ENCODE data around the gene RSPO4. TPM values are rescaled to one million over a fixed set of nuclear protein-coding genes. Genes with fewer than 3 reads are reported as not detected.

RSPO4 gene
- total and polyA plus RNA-seq, 2 experiments from 2014 or later, result 2.8 to 4.5 TPM

GRCh38 chr20:1012359-1013168 is 10.5 kb upstream of the RSPO4 start (continued):
- no peak for TF ChIP-seq ZNF462 (CRISPR knock-in tag; IDR thresholded peaks at IDR 0.05)
- no peak for TF ChIP-seq EZH2 (IDR thresholded peaks at IDR 0.05; ENCODE audit: low read depth, unreplicated experiment)
- TF ChIP-seq STAT1 (IDR thresholded peaks at IDR 0.05; ENCODE audit: unreplicated experiment), result no peak
- no peak for TF ChIP-seq EZH2phosphoT487 (IDR thresholded peaks at IDR 0.05; ENCODE audit: unreplicated experiment)
- TF ChIP-seq POLR2AphosphoS5 (IDR thresholded peaks at IDR 0.05; ENCODE audit: low read depth), result no peak
- no peak for TF ChIP-seq ZNF331 (CRISPR knock-in tag; IDR thresholded peaks at IDR 0.05; ENCODE audit: low read depth)

DNA sequence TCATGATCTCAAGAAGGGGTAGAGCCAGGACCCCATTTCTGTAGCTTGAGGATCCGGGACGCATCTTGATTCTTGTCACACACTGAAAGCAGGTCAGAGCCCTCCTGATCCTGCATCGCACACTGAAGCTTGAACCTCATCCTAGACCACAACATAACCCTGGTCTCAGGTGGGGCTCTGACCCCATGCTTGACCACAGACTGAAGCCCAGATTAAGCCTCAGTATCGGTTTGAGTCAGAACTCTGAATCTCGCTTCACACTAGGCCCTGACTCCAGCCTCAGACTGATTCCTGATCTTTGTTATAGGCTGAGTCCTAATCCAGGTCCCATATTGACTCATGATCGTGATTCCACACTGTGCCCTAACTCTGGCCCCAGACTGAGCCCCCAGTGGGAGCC is 8.5 kb upstream of the RSPO4 start:
- no peak overlapping the region for H3K4me2 ChIP-seq
- H3K9me2 ChIP-seq (ENCODE audit: insufficient read depth), result 0 out of 2 replicates have a peak, but pooled peaks cover 6% of the 10 kb centered on the region
- DNase-seq (ENCODE audit: low spot score), result no peak
- no peaks in the 10 kb centered on the region for H4K20me1 ChIP-seq (replicated peaks; ENCODE audit: insufficient read depth)
- H2AFZ ChIP-seq, result no peak overlapping the region
- no peaks in the 10 kb centered on the region for H3K27me3 ChIP-seq (ENCODE audit: insufficient read depth)
- Mint-ChIP-seq H3K27ac (no peak overlapping the region; the same call in 1 of the 2 replicates), H3K4me3 (no peak overlapping the region), H3K27me3 (ENCODE audit: insufficient read depth, low read depth, poor library complexity) (peaks cover 4% of the 10 kb centered on the region), H3K9me3 (no peaks in the 10 kb centered on the region; the same call in 2 of the 3 replicates), H3K36me3 (ENCODE audit: low read depth) (no peaks in the 10 kb centered on the region; the same call in 2 of the 3 replicates), H3K4me1 (peaks cover 4% of the 10 kb centered on the region)
- H3F3A ChIP-seq (replicated peaks; ENCODE audit: low read depth), result no peaks in the 10 kb centered on the region
- H3K27ac ChIP-seq (ENCODE audit: low read depth), result no peak overlapping the region
- H3K4me3 ChIP-seq, result no peak overlapping the region
- H3K79me2 ChIP-seq (replicated peaks; ENCODE audit: insufficient read depth), result no peaks in the 10 kb centered on the region
- ATAC-seq, result no peak
- no peaks in the 10 kb centered on the region for H3K4me1 ChIP-seq (ENCODE audit: insufficient read depth)
- H3K36me3 ChIP-seq (ENCODE audit: insufficient read depth), result no peaks in the 10 kb centered on the region
- no peak for TF ChIP-seq STAT1 (IDR thresholded peaks at IDR 0.05; ENCODE audit: unreplicated experiment)
- TF ChIP-seq, protein P1, sequence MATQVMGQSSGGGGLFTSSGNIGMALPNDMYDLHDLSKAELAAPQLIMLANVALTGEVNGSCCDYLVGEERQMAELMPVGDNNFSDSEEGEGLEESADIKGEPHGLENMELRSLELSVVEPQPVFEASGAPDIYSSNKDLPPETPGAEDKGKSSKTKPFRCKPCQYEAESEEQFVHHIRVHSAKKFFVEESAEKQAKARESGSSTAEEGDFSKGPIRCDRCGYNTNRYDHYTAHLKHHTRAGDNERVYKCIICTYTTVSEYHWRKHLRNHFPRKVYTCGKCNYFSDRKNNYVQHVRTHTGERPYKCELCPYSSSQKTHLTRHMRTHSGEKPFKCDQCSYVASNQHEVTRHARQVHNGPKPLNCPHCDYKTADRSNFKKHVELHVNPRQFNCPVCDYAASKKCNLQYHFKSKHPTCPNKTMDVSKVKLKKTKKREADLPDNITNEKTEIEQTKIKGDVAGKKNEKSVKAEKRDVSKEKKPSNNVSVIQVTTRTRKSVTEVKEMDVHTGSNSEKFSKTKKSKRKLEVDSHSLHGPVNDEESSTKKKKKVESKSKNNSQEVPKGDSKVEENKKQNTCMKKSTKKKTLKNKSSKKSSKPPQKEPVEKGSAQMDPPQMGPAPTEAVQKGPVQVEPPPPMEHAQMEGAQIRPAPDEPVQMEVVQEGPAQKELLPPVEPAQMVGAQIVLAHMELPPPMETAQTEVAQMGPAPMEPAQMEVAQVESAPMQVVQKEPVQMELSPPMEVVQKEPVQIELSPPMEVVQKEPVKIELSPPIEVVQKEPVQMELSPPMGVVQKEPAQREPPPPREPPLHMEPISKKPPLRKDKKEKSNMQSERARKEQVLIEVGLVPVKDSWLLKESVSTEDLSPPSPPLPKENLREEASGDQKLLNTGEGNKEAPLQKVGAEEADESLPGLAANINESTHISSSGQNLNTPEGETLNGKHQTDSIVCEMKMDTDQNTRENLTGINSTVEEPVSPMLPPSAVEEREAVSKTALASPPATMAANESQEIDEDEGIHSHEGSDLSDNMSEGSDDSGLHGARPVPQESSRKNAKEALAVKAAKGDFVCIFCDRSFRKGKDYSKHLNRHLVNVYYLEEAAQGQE (IDR thresholded peaks at IDR 0.05; ENCODE audit: unreplicated experiment), result no peak
- no peak for TF ChIP-seq EZH2 (IDR thresholded peaks at IDR 0.05; ENCODE audit: low read depth, unreplicated experiment)

All from GM23338 (cell line).